GM19239 (cell line): Measurements from ENCODE around the gene CKMT1B.
"Not testable (repeated sequence)": the region's sequence is repeated elsewhere in the genome, so short reads cannot be mapped to it uniquely, and the experiment has no call there.

Experiments
- DNase-seq: peaks from one replicate; pipeline ENCODE4 v3.0.0; 2011; ENCODE audit warnings: low spot score; ENCODE audit not compliant: insufficient read length
- FAIRE-seq: peaks from 2 replicates; lab custom pipeline; 2011; peaks lifted over from hg19 to GRCh38; lab: Jason Lieb, UNC

Gene CKMT1B

DNA sequence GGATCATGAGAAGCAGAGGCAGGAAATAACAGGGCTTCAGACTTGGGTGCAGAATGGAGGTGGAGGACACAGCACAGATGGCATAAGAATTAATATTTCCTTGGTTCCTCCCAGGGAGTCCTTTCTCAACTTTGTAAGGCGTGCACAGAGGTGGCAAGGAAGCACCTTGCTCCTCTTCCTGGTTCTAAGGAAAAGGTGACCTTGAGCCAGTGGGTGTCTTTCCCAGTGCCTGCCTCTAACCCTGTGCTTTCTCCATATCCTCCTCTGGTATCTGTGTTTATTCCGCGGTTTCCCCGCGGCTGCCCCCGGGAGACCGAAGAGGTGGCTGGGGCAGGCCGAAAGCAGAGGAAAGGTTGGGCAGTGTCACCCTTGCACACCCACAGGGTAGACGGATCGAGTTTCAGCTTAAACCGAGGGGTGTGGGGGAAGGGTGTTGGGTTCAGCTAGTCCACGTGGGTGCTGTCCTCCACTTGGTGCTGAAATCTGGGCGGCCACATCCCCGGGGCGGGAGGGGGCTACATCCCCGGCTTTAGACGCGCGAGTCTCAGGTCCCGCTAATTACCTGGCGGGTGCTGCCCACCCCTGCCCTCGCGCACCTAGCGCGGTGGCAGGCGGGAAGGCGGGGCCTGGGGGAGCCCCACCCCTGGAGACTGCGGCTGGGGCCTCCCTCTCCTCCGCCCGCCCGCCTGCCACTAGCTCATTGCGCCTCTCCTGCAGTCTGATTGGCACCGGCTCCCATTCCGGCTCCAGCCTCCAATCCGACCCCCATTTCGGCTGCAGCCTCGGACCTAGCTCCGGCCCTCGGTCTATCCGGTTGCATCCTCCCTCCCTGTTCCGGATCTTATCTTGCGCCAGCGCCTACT is at the start of gene CKMT1B:
Gene CKMT1B, plus strand, starts transcription at position 700 of the 863 bp plus-strand sequence. CDS start 192 bp downstream, outside the sequence.
- FAIRE-seq: not testable (repeated sequence)

DNA sequence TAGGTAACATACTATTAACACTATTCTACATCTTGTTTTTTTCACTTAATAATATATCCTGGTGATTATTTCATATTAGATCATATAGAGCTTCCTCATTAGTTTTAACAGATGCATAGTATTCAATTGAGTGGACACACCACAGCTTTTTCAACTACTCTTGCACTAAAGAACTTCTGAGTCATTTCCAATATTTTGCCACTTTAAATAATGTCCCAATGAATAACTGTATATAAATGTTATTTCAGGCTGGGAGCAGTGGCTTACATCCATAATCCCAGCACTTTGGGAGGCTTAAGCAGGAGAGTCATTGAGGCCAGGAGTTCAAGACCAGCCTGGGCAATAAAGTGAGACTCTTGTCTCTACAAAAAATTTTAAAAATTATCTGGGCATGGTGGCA is 49.6 kb upstream of the CKMT1B start:
- no peak for FAIRE-seq
- no peak for DNase-seq

More for the DNA sequence above, at the start of gene CKMT1B:
- DNase-seq: not testable (repeated sequence)

DNA sequence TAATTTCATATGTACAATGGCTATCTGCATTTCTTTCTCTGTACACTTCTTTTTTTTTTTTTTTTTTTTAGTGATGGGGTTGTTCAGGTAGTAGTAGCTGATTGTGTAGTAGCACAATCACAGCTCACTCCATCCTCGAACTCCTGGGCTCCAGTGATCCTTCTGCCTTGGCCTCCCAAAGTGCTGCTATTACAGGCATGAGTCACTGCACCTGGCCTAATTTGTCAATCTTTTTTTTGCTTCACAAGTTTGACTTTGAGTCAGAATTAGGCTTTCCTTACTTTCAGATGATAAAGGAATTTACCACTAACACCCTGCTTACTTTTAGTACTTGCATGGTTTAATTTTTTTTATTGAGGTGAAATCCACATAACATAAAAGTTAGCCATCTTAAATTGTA is 48.4 kb upstream of the CKMT1B start:
- DNase-seq: no peak
- FAIRE-seq: no peak

DNA sequence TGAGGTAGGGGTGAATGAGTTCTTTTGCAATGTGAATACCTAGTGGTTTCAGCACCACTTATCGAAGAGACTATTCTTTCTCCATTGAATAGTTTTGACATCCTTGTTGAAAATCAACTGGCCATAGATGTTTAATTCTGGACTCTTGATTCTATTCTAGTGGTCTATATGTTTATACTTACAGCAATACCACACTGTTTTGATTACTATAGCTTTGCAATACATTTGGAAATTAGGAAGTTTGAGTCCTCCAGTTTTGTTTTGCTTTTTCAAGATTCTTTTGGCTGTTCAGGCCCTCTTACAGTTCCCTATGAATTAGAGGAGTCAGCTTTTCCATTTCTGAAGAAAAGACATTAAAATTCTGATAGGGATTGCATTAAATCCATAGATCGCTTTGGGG is 46.3 kb upstream of the CKMT1B start:
- FAIRE-seq (no peak), DNase-seq (no peak)

DNA sequence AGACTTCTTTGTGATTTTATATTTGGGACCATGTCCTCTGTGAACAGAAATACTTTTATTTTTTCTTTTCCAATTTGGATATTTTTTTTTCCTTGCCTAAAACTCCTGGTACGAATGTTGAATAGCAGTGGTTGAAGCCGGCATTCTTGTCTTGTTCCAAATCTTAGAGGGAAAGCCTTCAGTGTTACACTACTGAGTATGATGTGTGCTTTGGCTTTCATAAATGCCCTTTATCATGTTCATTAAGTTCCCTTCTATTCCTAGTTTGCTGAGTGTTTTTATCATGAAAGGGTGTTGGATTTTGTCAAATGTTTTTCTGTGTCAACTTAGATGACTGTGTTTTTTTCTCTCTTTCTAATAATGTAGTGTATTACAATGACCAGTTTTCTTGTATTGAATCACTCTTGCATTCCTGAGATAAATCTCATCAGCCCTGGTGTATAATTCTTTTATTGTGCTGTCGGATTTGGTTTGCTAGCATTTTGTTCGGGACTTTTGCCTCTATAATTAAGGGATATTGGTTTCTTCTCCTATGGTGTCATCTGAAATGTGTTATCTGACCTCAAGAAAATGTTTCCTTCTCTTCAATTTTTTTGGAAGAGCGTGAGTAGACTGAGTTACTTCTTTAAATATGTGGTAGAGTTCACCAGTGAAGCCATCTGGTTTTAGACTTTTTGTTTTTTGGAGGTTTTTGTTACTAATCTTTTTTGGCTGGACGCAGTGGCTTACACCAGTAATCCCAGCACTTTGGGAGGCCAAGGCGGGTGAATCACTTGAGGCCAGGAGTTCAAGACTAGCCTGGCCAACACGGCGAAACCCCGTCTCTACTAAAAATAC is 43.1 kb upstream of the CKMT1B start:
- FAIRE-seq: no peak

DNA sequence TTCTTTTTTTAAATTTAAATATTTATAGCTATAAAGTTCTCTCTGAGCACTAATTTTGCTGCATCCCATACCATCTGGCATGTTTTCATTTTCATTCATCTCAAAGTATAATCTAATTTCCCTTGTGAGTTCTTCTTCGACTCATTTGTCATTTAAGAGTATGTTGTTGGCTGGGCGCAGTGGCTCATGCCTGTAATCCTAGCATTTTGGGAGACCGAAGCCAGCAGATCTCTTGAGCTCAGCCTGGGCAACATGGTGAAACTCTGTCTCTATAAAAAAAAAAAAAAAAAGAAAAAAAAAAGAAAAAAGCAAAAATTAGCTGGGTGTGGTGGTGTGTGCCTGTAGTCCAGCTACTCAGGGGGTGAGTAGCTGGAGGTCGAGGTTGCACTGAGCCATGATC is 41.6 kb upstream of the CKMT1B start:
- FAIRE-seq: no peak
- DNase-seq: no peak

More for the DNA sequence above, 43.1 kb upstream of the CKMT1B start:
- no peak for DNase-seq

DNA sequence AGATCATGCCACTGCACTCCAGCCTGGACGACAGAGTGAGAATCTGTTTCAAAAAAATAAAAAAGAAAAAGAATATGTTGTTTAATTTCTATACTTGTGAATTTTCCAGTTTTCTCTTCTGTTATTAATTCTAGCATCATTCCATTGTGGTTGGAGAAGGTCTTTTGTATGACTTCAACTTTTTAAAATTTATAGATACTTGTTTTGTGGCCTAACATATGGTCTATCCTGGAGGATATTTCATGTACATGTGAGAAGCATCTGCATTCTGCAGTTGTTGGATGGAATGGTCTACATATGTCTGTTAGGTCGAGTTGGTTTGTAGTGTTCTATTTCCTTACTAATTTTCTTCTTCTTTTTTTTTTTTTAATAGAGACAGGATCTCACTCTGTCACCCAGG is 40.8 kb upstream of the CKMT1B start:
- no peak for FAIRE-seq
- DNase-seq: no peak

DNA sequence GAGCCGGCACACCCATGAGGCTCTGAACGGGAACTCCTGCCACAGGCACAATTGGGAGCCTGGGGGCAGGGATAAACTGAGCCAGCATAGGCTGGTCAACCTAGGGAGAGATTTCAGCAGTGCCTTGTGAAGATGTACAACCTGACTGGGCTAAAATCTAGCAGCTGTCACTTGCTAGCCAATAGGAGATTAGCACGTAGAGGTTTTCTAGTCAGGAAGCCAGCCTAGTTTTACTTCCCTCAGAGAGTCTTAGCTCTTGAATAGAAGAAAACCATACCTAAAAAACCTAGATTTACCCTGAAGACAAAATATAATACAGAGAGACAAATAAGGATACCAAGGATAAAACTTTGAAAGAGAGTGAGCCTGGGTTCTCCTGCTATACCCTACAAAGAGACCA is 31.1 kb upstream of the CKMT1B start:
- FAIRE-seq, DNase-seq: not testable (repeated sequence)

DNA sequence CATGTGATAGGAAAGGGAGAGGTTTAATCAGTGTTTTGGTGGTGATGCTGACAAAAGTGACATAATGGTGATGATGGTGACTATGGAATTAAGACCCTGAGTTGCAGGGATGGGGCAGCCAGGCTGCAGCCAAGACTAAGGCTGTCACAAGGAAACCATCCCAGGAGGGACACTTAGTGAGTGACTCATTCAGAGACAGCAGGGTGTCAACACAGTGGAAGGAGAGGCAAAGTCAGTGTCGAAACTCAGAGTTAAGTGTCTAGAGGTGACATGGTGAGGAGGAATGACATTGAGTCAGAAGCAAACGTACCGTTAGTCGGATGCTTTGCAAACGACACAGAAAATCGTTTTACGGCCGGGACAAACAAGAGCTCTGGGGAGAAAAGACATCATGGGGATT is 30.0 kb upstream of the CKMT1B start:
- FAIRE-seq, DNase-seq: not testable (repeated sequence)

DNA sequence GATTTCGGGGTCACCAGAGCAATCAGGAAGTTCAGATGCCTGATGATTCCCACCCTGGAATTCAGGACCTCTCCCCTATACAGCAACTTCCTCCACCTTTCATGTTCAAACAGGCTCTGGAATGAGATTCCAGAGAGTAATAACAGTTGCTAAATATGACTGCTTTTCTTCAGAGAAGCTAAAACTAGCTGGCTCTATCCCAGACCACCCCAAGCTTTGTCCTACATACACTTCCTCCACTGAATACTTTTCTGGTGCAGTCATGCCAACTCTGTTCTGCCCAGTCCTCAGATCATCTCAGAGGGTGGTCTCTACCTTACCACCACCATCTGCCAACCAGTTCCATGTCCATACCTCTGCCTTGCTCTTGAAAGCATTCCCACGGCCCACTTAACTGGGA is 27.2 kb upstream of the CKMT1B start:
- DNase-seq, FAIRE-seq: not testable (repeated sequence)

DNA sequence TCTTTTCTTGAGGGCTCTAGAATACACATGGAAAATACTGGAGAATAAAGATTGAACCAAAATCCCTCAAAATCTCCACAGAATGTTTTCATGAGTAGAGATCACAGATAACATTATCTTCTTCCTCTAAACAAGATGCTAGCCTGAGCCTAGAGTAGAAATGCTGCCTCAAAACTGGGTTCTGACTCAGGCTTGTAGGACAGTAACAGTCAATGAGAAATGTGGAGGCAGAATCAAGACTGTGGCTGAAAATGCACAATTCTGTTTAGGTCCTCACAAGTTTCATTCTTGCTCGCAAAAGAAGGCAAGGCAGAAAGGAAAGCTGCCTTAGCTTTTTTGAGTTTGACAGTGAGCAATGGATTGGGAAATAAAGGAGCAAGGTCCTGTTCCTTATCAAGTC is 19.2 kb upstream of the CKMT1B start:
- FAIRE-seq, DNase-seq: not testable (repeated sequence)

DNA sequence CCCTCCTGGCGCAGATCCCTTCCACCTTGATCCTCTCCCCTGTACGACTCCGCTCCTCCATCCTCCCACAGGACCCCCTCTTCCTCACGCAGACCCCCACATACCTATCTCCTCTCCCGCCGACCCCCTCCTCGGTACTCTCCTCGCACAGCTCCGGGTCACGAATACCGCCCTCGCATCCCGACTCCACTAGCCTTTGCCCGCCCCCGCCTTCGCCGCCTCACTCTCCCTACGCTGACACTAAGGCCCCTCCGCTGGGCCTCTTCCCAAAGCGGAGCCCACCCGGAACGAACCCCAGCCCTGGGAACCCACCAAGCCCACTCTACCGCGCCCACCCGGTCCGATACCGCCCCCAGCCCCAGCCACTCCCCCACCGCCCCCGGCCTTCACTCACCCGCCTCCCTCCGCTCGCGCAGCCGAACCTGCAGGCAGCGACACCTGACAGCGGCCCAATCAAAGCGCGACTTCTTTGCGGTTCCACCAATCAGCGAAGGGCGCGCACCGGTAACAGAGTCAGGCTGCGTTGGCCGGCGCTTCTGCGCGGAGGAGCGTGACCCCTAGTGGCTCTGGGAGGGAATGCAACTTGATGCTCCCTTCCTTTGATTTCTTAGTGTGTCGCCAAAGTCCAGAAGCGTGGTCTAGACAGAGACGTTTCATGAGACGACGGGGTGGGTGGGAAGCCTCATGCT is 3.9 kb upstream of the CKMT1B start, which contains the start of gene PPIP5K1:
Gene PPIP5K1, minus strand, starts transcription at position 431 of the 689 bp plus-strand sequence. CDS start 5,704 bp downstream, outside the sequence.
- FAIRE-seq: peak; percentile 98
- not testable (repeated sequence) for DNase-seq

DNA sequence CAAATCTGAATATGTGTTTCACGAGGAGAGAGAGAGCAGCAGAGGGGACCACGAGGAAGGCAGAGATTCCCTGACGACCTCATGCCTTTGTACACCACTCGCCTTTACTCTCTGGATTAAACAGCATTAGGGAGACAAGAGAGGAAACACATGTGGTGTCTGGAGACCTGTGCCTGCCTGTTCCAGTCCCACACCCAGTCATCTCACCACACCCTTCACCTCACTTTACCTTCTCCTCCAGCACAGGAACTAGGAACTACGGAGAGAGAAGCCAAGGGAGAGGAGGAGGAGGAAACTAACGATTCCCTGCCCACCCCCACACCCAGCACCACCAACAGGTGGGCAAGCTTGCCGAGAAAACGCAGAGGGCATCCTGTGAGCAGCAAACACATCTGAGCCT is 986 bp upstream of the CKMT1B start:
- FAIRE-seq, DNase-seq: not testable (repeated sequence)

DNA sequence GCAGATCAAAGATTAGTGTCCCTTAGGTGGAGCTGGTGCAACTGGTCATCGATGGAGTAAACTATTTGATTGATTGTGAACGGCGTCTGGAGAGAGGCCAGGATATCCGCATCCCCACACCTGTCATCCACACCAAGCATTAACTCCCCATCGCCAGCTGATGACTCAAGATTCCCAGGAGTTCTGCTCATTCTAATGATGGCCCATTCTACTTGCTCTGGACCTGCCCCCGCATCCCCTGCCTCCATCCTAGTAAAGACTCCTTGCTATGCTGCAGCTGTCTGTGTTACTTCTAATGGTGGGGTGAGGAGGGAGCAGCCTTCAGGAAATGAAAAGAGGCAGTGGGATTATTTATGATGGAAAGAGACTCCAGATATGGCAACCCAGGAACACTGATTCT is 5.3 kb downstream of the CKMT1B start:
- FAIRE-seq, DNase-seq: not testable (repeated sequence)

DNA sequence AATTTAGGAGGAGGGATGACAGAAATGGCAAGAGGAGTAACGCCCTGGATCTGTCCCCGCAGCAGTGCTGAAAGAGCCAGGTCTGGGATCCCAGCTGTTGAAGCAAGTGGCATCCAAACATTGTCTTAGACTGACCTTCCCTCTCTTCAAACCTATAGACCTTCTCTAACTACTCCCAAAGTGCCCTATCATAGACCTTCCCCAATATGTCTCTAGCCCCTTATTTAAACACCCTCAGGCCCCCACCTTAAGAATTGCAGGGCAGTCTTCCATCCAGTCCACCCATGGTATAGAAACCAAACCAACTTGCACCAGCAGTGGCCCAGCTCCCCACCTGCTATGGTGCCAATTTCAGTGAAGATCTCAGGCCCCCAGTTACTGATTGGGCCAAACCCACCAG is 6.4 kb downstream of the CKMT1B start:
- not testable (repeated sequence) for FAIRE-seq, DNase-seq

DNA sequence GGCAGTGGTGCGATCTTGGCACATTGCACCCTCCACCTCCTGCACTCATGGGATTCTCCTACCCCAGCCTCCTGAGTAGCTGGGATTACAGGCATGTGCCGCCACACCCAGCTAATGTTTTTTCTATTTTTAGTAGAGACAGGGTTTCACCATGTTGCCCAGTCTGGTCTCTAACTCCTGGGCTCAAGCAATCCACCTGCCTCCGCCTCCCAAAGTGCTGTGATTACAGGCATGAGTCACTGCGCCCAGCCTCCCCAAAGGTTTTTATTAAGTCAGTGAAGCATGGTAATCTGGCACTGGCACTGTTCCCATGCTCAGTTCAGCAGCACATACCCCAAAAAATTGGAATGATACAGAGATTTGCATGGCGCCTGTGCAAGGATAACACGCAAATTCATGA is 8.4 kb downstream of the CKMT1B start:
- DNase-seq, FAIRE-seq: not testable (repeated sequence)

DNA sequence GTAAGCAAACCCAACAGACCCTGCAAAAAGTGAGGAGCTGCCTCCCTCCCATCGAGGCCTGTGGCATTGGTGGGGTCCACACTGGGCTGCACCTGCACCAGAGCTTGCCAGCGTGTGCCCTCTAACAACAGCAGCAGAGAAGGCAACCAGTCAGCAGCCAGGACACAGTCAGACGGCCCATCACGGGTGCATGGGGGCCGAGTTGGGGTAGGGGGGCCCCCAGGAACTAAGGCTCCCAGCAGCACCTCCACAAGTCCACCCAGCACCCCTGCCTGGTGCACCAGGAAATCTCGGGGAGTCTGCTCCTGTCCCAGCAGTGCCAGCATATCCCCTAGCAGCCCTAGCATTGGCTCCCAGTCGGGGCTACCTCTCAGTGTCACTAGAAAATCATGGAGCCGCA is 23.9 kb downstream of the CKMT1B start:
- FAIRE-seq, DNase-seq: not testable (repeated sequence)

DNA sequence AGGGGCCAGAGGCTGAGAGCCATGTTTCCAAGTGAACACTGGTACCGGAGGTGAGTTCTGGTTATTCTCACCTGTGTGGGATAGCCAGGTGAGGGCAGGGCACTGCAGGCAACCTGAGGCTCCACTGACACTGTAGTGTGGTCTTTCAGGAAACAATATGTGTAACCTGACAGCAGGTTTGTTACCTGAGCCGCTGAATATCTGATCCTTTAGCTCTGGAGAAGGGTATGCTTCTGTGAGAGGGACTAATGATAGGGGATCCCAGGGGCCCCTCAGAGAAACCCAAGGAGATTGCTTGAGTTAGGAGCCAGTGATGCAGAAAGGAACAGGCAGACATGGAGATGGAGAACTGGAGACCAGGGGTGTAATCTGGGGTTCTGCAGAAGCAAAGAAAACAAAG is 24.9 kb downstream of the CKMT1B start, which contains the start of gene STRC:
Gene STRC, minus strand, starts transcription at position 101 of the 400 bp plus-strand sequence. Its CDS starts 78 bp downstream, at position 23.
- not testable (repeated sequence) for DNase-seq

DNA sequence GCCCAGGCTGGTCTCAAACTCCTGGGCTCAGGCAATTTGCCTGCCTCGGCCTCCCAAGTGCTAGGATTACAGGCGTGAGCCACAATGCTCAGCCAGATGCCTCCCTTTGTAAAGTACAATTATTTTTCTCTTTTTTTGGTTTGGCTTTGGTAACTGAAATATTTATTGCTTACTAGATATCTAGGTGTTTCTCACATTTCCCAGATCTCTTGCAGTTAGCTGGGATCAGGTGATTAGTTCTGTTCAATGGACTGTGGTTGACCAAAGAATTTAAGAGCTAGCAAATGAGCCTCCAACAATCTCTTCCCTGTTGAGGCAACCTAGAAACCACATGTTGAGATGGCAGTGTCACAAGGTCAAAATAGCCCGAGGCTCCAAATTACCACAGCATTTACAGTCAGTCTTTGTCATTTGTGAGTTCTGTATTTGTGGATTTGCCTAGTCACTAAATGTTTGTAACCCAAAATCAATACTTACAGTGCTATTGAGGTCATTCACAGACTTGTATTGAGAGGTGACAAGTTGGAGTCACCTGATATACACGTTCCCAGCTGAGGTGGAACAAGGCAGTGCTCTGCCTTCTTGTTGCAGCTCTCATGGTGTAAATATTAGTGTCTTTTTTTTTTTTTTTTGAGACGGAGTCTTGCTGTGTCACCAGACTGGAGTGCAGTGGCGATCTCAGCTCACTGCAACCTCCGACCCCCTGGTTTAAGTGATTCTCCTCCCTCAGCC is 28.4 kb downstream of the CKMT1B start:
- not testable (repeated sequence) for FAIRE-seq, DNase-seq

More for the DNA sequence above, 24.9 kb downstream of the CKMT1B start, which contains the start of gene STRC:
- not testable (repeated sequence) for FAIRE-seq
